NK-92 (cell line): ENCODE measurements around the gene FADS2.

ENCODE experiments used
- DNase-seq: peaks from one replicate; lab custom pipeline; 2025; ENCODE audit not compliant: unreplicated experiment; lab: John Stamatoyannopoulos, UW

The FADS2 gene

DNA sequence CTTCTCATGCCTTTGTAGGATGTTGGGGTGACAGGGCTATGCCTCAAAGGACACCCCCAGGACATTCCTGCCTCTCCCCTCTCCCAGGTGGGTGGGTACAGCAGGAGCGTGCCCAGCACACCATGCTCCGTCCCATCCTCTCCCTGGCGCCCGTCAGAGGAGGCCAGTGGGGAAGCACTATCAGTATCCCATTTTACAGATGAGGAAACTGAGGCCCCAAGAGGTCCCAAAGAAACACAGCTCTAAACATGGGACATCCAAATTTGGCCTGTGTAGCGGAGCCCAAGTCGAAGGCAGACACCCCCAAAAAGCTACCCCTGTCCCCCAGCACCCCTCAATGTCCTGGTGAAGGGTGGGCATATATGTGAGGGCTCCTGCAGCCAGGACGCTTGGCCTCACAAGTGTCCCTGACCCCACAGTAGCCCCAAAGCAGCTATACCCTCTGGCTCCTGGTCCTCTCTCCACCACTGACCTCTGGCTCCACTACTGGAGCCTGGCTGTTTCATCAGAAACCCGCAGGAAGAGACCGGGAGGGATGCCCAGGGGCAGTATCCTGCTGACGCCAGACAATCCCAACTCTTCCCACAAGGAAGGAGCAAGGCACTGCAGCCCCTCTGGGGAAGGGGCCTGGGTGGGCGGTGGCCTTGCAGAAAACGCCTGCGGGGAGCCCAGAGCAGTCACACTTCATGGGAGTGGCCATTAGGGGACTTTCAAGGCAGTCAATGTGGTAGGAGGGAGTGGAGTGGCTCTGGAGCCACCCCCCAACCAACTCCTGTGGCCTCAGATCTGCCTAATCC is 57.9 kb downstream of the FADS2 start:
- DNase-seq = no peak

- no peak for DNase-seq
Measured at GRCh38 chr11:61886643-61887042, 58.5 kb downstream of the FADS2 start.

- DNase-seq = no peak
Measured at GRCh38 chr11:61887839-61888494, 59.9 kb downstream of the FADS2 start.

DNA sequence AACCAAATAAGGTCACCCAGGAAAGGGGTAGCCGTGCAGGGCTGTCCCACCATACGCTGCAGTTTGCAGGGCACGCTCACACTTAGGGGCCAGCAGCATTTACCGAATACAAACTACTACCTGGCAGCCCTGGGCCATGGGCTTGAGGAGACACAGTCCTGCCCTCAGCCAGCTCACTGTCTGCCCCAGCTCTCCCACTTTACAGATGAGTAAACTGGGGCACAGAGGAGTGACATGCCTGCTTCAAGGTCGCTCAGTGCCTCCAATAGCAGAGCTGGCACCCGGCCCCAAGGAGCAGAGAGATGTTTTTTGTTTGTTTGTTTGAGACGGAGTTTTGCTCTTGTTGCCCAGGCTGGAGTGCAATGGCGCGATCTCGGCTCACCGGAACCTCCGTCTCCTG is 60.5 kb downstream of the FADS2 start:
- no peak for DNase-seq

DNA sequence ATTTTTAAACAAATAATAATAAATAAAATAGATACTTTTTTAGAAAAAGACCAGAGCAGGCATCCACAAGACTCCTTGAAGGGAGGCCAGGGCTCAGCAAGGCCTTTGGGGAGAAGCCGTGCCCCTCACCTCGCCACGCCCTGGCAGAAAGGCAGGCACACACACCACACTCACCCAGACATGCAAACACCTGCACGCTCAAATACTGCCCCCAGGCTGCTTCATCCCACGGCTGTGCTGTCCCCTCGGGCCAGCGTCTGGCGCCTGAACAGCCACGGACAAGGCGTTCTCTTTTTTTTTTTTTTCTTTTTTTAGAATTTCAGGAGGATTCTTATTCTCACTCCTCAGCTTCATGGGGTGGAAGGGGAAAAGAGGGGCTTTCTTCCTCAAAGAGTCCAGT is 61.7 kb downstream of the FADS2 start:
- DNase-seq = no peak

DNA sequence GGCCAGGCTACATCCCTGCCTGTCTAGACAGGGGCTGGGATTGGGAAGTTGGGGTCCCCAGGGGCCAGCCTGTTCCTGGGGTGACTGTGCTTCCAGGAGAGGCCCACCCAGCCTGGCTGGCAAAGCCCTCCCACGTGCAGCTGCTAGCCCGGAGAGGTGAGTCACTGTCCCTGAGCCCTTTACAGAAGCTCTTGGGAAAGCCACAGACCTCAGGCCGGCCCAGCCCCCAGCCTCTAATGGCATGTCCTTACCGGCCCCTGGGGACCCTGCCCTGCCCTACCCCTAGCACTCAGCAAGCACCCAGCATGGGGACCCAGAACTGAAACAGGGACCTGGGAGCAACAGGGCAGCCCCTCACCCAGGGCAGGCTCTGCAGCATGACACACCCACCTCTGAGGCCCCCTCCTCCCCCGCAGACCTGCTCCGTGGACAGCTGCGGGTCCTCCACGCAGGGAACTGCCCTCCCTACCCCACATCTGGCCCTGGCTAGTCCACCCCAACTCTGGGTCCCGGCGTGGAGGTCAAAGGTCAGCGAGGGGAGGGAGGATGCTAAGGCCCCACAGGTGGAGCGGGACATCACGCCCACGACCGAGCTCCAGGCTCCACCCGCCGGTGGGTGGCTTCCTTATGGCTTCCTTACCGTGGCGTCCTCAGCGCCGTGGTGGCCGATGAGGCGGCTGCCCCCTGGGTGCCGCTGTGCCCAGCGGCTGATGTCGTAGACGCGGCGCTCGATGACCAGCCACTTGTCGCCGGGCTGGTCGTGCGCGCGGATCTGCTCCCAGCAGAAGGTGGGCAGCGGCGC is 62.6 kb downstream of the FADS2 start:
- DNase-seq = no peak

- no peak for DNase-seq
Measured at GRCh38 chr11:61891331-61892084, 63.4 kb downstream of the FADS2 start, which contains the start of gene FADS3. TSS of gene FADS3 (minus strand) at chr11:61891545. CDS start at chr11:61891381, 164 bp downstream.

GRCh38 chr11:61892085-61892370 is 63.9 kb downstream of the FADS2 start:
- no peak for DNase-seq

DNA sequence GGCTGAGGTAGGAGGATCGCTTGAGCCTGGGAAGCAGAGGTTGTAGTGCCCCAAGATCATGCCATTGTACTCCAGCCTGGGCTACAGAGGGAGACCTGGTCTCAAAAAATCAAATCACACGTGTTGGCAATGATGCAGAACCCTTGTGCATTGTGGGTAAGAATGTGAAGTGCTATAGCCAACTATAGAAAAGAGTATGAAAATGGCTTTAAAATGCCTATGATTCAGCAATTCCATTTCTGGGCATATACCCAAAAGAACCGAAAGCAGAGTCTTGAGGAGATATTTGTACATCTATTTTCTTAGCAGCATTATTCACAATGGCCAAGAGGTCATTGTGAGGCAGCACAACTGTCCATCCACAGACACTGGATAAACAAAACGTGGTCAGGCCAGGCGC is 65.9 kb downstream of the FADS2 start:
- no peak for DNase-seq

DNA sequence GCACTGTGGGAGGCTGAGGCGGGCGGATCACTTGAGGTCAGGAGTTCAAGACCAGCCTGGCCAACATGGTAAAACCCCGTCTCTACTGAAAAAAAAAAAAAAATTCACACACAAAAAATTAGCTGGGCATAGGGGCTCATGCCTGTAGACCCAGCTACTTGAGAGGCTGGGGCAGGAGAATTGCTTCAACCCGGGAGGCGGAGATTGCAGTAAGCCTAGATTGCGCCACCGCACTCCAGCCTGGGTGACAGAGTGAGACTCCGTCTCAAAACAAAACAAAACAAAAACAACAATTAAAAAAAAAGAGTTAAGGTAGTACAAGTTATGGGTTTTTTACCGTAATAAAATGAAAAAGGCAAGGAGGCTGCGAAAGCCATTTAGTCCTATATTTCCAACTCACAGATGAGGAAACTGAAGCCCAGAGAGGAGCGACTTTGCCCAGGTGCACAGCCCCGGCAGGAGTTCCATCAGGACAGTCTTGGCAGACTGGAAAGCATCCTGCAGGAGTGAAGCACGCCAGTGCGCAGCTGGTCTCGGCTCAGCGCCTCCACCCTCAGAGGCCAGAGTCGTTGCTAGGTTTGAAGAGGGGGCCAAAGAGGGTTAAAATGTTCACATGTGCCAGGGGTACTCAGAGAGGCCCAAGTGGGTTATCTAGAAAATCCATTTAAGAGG is 67.1 kb downstream of the FADS2 start:
- DNase-seq = no peak

DNA sequence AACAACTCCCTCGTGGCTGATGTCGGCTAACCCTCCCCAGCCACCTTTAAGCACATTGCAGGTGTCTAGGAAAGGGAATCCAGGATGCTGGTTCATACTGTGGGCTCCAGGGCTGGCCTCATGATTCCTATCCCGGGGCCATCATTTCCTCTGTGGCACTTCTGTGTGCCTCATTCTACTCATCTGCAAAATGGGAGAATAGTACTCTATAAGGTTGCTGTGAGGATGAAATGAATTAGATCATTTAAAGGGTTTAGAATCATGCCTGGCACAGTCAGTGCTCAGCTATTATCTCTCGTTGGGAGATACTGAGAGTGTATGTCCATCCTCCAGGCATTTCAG is 67.6 kb downstream of the FADS2 start:
- DNase-seq = no peak

DNA sequence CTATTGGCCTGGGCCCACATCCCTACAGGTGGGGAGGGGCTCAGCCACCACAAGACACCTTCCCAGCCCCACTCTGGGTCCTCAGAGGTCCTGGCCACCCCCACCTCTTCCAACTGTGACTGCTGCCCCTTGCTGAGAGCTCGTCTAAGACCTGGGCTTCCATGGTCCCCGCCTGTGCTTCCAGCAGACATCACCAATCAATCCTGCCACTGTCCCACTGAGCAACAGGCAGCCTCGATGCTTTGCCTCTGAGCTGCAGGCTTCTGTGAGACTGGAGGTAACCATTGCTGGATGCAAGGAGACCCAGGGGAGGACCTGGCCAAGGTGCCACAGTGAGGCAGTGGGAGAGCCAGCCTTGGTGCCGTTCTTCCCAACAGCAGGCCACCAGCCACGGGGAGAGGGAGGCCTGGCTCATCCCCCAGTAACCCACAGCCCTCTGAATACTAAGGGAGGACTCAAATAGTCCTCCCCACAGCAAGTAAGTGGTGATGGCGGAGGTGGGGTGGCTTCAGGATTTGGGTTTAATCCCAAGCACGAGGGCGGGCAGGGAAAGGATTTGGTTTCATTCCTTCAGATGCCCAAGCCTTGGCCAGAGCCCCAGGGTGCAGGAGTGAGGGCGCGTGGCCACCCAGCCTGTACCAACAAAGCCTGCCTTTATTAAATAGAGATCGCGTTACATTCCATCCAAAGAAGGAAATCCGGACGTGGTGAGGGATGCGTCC is 68.7 kb downstream of the FADS2 start:
- no peak for DNase-seq

DNA sequence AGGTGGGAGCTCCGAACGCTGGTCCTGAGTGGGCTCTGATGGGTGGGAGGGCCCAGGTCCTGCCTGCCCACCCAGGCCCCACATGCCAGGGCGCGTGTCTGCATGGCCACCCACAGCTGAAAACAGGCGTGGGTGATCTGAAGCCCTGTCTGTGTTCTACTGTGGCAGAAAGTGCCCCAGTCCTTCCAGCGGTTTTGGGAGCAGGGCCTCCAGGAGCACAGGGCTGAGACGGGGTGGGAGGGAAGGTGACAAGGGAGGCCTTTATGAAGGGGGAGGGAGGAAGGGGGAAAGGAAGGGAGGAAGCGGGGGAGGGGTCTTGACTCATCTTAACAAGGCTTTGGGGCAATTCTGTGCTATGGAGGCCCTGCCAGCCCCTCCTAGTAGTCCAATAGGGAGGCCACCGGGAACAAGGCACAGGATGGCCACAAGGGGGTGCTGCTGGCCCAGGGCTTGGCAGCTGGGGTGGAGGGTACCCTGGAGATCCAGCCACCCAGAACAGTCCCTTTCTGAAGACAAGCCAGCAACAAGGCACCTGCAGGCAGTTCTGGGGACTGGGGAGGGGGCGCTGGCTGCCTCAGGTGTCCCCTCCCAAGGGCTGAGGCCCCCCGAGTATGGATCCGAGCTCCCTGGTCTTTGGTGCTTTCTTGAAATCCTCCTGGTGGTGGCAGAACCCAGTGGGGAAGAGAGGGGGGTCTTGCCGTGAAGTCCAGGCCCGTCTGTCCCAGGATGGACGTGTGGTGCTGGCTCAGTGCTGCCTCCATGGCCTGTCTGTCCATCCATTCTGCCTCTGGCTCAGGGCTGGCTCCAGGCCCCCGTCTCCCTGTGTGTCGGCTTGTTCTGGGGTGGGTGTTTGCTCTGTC is 69.5 kb downstream of the FADS2 start:
- DNase-seq = no peak

- no peak for DNase-seq
Measured at GRCh38 chr11:61898247-61898582, 70.1 kb downstream of the FADS2 start.

GRCh38 chr11:61899146-61899841 is 71.2 kb downstream of the FADS2 start:
- DNase-seq = peak; percentile 29

DNA sequence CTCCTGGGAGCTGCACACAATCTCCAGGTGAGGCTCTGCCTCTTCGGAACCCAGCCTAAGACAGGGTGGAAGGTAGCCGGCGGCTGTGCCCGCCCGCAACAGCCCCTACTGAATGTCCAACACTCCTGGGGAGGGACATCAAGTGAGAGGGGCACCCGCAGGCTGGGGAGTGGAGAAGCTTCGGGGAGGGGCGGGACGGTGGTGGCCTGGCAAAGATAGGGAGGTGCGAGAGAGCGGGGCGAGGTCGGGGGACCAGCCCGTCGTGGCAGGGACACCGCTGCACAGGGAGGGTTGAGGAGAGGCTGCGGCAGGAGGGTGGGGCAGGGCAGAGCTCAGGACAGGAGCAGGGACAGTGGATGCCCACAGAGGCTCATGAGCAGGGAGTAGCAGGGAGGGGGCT is 72.2 kb downstream of the FADS2 start:
- DNase-seq = no peak

- DNase-seq = no peak
Measured at GRCh38 chr11:61901397-61901796, 73.3 kb downstream of the FADS2 start.

GRCh38 chr11:61902313-61902712 is 74.2 kb downstream of the FADS2 start:
- DNase-seq = no peak

DNA sequence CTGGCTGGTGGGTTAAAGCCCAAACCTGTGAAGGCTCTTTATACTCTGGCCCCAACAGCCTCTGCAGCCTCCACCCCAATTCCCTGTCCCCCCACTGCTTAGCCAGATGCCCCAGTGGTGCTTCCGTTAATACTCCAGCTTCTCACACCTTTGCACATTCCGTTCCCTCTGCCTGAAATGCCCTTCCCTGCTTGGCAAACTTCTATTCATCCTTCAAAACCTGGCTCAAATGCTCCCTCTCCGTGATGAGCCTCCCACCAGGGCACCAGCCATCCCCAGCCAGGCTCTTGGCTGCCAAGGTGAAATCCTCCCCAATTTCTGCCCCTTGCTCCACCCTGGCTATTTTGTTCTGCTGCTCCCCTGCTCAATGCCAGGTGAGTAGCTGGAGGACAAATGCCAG is 75.7 kb downstream of the FADS2 start:
- no peak for DNase-seq
